ENCODE results near the gene CAMKK2.
A peak's percentile ranks its signal among the peaks of the same experiment; 100 is the strongest.
"Not testable (repeated sequence)": the region's sequence is repeated elsewhere in the genome, so short reads cannot be mapped to it uniquely, and the experiment has no call there.

CAMKK2 gene

GRCh38 chr12:121216102-121216501 lies 80.4 kb downstream of the CAMKK2 start:
- TF ChIP-seq CTCF (conservative IDR thresholded peaks at IDR 0.05; ENCODE audit: low read depth, low read length) = no peak
- DNase-seq (ENCODE audit: low read depth) = no peak
- no peak overlapping the region for H3K4me3 ChIP-seq (ENCODE audit: low read depth, low read length)

GRCh38 chr12:121214855-121215745 lies 81.4 kb downstream of the CAMKK2 start:
- TF ChIP-seq CTCF (conservative IDR thresholded peaks at IDR 0.05; ENCODE audit: low read depth, low read length) = no peak
- no peak overlapping the region for H3K4me3 ChIP-seq (ENCODE audit: low read depth, low read length)
- peak; percentile 93 for DNase-seq (ENCODE audit: low read depth)

DNA sequence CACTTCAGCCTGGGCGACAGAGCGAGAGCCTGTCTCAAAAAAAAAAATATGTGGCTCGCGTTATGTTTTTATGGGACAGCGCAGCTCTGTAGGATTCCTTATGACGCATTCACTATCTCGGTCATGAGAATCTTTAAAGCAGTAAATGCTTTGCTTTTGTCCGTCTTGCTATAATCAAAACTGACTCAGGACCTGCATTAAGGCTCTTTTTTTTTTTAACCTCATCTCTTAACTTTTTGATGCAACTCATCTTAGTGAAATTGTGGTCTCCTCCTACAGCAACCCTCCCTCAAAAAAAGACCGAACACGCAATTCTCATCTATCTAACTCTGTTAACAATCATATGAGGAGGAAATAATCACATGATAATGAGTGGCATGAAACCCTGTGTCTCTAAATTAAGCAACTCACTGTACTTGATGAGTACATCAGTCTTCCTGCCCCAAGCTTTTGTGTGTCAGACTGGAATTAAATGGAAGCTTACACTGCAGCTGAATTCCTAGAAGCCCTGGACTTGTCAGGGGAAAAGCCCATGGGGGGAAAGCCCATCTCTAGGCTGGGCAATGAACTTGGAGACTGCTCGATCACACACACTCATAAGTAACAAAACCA lies 82.2 kb downstream of the CAMKK2 start:
- DNase-seq (ENCODE audit: low read depth) = peak; percentile 61
- no peak overlapping the region for H3K4me3 ChIP-seq (ENCODE audit: low read depth, low read length)
- TF ChIP-seq CTCF (conservative IDR thresholded peaks at IDR 0.05; ENCODE audit: low read depth, low read length) = no peak

- no peak overlapping the region for H3K4me3 ChIP-seq (ENCODE audit: low read depth, low read length)
- no peak for TF ChIP-seq CTCF (conservative IDR thresholded peaks at IDR 0.05; ENCODE audit: low read depth, low read length)
- no peak for DNase-seq (ENCODE audit: low read depth)
These were observed 83.6 kb downstream of the CAMKK2 start for GRCh38 chr12:121212875-121213274.

- no peak for TF ChIP-seq CTCF (conservative IDR thresholded peaks at IDR 0.05; ENCODE audit: low read depth, low read length)
- H3K4me3 ChIP-seq (ENCODE audit: low read depth, low read length) = peak within 1 kb of the TSS; percentile 69
- peak; percentile 71 for DNase-seq (ENCODE audit: low read depth)
These were observed 86.6 kb downstream of the CAMKK2 start, which contains the start of gene P2RX4 for GRCh38 chr12:121209624-121210572. Gene P2RX4, plus strand, starts transcription at chr12:121210129. Its CDS starts 36 bp downstream, at chr12:121210165.

DNA sequence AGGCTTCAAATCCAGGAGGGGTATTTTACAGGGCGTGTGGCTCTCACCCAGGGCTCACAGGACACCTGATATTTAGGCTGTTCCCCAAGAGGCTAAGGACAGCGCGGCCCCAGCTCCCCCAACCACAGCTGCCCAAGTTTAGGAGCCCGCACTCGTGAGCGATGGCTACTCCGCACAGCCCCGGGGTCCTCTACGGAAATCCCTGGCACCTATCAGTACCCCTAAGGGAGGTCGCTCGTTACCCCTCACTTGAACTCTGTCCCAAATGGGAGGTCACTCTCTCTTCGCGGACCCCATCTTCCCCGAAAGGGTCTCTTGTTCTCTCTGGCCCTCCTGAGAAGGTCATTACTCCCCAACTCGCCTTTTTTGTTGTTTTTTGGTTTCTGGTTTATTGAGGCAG lies 87.3 kb downstream of the CAMKK2 start:
- no peak for DNase-seq (ENCODE audit: low read depth)
- no peak for TF ChIP-seq CTCF (conservative IDR thresholded peaks at IDR 0.05; ENCODE audit: low read depth, low read length)
- no peak overlapping the region for H3K4me3 ChIP-seq (ENCODE audit: low read depth, low read length)

- not testable (repeated sequence) for DNase-seq (ENCODE audit: low read depth); H3K4me3 ChIP-seq (ENCODE audit: low read depth, low read length)
These were observed 87.9 kb downstream of the CAMKK2 start for GRCh38 chr12:121208571-121208970.
